Retinal pigment epithelial cell (primary cell): Measurements from ENCODE around the gene NPTX1.

ENCODE experiments used
- DNase-seq: peaks from one replicate; pipeline ENCODE4 v3.0.0-alpha.2; 2010; ENCODE audit warnings: low read depth
- H3K4me3 ChIP-seq: 2 replicates; pipeline ENCODE4 v1.5.1; 2011; ENCODE audit warnings: mild to moderate bottlenecking, low read length, control low read depth, moderate library complexity
- TF ChIP-seq, protein P1 (sequence below): conservative IDR thresholded peaks from 2 replicates; pipeline ENCODE4 v1.5.1; 2011; ENCODE audit warnings: low read depth, low read length, control low read depth, inconsistent platforms

NPTX1 gene

DNA sequence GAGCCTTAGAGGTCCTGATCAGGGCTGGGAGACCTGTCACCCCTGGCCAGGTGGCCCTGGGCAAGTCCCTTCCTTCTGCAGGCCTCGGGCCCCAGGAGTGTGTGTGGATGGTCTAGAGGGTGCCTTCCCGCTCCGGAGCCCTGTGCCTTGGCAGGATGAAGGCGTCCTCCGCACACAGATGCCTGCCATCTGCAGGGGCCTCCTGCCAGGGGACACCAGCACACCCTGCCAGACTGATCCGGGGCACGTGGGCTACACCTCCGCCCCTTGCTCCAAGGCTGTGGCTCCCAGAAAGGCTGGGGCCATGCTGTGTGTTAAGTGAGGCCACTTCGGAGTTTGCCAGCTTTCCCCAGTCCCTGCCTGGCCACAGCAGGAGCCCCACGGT, 30.7 kb downstream of the NPTX1 start:
- TF ChIP-seq, protein P1, sequence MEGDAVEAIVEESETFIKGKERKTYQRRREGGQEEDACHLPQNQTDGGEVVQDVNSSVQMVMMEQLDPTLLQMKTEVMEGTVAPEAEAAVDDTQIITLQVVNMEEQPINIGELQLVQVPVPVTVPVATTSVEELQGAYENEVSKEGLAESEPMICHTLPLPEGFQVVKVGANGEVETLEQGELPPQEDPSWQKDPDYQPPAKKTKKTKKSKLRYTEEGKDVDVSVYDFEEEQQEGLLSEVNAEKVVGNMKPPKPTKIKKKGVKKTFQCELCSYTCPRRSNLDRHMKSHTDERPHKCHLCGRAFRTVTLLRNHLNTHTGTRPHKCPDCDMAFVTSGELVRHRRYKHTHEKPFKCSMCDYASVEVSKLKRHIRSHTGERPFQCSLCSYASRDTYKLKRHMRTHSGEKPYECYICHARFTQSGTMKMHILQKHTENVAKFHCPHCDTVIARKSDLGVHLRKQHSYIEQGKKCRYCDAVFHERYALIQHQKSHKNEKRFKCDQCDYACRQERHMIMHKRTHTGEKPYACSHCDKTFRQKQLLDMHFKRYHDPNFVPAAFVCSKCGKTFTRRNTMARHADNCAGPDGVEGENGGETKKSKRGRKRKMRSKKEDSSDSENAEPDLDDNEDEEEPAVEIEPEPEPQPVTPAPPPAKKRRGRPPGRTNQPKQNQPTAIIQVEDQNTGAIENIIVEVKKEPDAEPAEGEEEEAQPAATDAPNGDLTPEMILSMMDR = no peak
- H3K4me3 ChIP-seq = no peak overlapping the region
- no peak for DNase-seq

GRCh38 chr17:80445007-80445725, 31.2 kb downstream of the NPTX1 start:
- DNase-seq = no peak
- H3K4me3 ChIP-seq = no peak overlapping the region
- TF ChIP-seq, protein P1 = no peak

DNA sequence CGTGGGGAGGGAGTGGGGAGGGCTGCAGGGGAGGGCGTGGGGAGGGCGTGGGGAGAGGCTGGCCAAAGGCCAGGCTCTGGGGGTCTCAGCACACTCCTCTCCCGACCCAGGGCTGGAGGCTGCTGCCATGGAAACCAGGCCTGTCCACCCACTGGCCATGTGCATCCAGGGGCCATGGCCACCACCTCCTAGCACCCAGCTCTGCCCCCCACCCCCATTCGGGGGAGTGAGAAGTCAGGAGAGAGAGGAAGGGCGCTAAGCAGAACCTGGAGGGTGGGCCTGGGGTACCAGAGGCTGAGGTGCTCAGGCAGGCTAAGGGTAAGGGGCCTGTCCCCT, 31.8 kb downstream of the NPTX1 start:
- no peak for DNase-seq
- H3K4me3 ChIP-seq = no peak overlapping the region
- TF ChIP-seq, protein P1 = no peak

- DNase-seq = no peak
- no peak overlapping the region for H3K4me3 ChIP-seq
- TF ChIP-seq, protein P1 = no peak
Observed at GRCh38 chr17:80443916-80444643, 32.3 kb downstream of the NPTX1 start.

DNA sequence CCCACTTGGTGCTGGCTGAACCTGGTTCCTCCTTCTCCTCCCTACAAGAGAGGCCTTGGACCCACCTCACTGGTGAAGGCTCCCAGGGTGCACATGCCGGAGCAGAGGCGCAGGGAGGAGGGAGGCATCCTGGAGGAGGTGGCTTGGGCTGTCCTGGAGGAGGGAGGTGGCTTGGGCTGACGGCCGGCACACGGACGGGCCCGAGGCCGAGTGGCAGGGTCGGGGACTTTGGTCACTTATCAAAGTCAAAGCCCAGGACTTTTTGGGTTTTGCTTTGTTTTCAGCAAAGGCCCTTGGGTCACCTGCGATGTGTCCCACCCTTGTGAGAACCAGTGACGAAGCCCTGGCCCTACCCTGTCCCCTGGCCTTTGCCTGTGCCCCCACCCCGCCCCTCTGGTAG, 32.9 kb downstream of the NPTX1 start:
- TF ChIP-seq, protein P1 = no peak
- DNase-seq = no peak
- no peak overlapping the region for H3K4me3 ChIP-seq

GRCh38 chr17:80442764-80443163, 33.6 kb downstream of the NPTX1 start:
- no peak overlapping the region for H3K4me3 ChIP-seq
- TF ChIP-seq, protein P1 = no peak
- DNase-seq = no peak

- H3K4me3 ChIP-seq = no peak overlapping the region
- TF ChIP-seq, protein P1 = no peak
- no peak for DNase-seq
Observed at GRCh38 chr17:80442323-80442659, 34.1 kb downstream of the NPTX1 start.
